Gastroesophageal sphincter (tissue), 4 donors: Measurements from ENCODE around the gene TEDC1. TPM values are rescaled to one million over a fixed set of nuclear protein-coding genes. Genes with fewer than 3 reads are reported as not detected.

Experiments used
- ATAC-seq: fragments of 150-250 bp; one replicate; pipeline ENCODE4 v1.9.1; 2016; ENCODE audit warnings: mild to moderate bottlenecking, moderate library complexity
- H3K27ac ChIP-seq, 4 donors: fragments of 200-600 bp; sonication (generic) in 3 of 4; 1 replicate in 3 of 4; 2 replicates in 1 of 4; pipeline ENCODE4 v1.5.1; 2016 to 2019
- H3K27me3 ChIP-seq: fragments of 200-600 bp; sonication (generic); one replicate; pipeline ENCODE4 v1.5.1; 2019
- H3K36me3 ChIP-seq, 2 donors: fragments of 200-600 bp; sonication (generic); one replicate each; pipeline ENCODE4 v1.5.1; 2019; ENCODE audit warnings: control low read depth in 1 of 2
- H3K4me1 ChIP-seq, 3 donors: fragments of 200-600 bp; sonication (generic); 1 replicate in 2 of 3; 2 replicates in 1 of 3; pipeline ENCODE4 v1.5.1; 2016 to 2019; ENCODE audit warnings: control low read depth in 2 of 3
- H3K4me3 ChIP-seq, 2 donors: fragments of 200-600 bp; sonication (generic); one replicate each; pipeline ENCODE4 v1.5.1; 2019; ENCODE audit warnings: mild to moderate bottlenecking in 1 of 2, moderate library complexity in 1 of 2
- H3K9me3 ChIP-seq, 3 donors: fragments of 200-600 bp; sonication (generic); one replicate each; pipeline ENCODE4 v1.5.1; 2017 to 2019; ENCODE audit warnings: control low read depth in 2 of 3
- CTCF ChIP-seq, 4 experiments: fragments of 200-600 bp in 2 of 4; fragments of 450-650 bp in 2 of 4; sonication (generic) in 1 of 4; IDR thresholded peaks; one replicate each; pipeline ENCODE4 v1.5.1; 2017 to 2019; ENCODE audit warnings: antibody characterized with exemption in 4 of 4, mild to moderate bottlenecking in 2 of 4, moderate library complexity in 2 of 4
- EP300 ChIP-seq: sonication (generic); formaldehyde crosslinking; IDR thresholded peaks from one replicate; pipeline ENCODE4 v1.6.1; 2017; ENCODE audit warnings: antibody characterized with exemption, mild to moderate bottlenecking
- POLR2A ChIP-seq, 2 donors: fragments of 450-650 bp; IDR thresholded peaks; one replicate each; pipeline ENCODE4 v1.6.1; 2017; ENCODE audit warnings: antibody characterized with exemption in 2 of 2, mild to moderate bottlenecking in 2 of 2, moderate library complexity in 1 of 2
- POLR2AphosphoS5 ChIP-seq: sonication (generic); formaldehyde crosslinking; IDR thresholded peaks from one replicate; pipeline ENCODE4 v1.6.1; 2017; ENCODE audit warnings: antibody characterized with exemption
- WGBS, 2 donors: methylation state at CpG; one replicate each; pipeline ENCODE4 v1.1.5; 2018; ENCODE audit warnings: low coverage in 1 of 2; 5-methylcytosine and 5-hydroxymethylcytosine counted together
- total RNA-seq, 4 donors: library from RNA; depleted of rRNA; stranded (reverse); fragments of >200 nt; gene quantifications; one replicate each; pipeline ENCODE4 v1.1.0, GENCODE V29; 2016

Gene TEDC1
- total RNA-seq, 4 donors from 2014 or later: 4.6 to 7.9 (median 5.4) TPM

- ATAC-seq: no peak
- Histone ChIP-seq H3K36me3 (peaks cover 0 to 12% of the 10 kb centered on the region in 2 donors), H3K9me3 (no peaks in the 10 kb centered on the region), H3K27ac (no peak overlapping the region), H3K4me1 (peaks cover 0 to 43% (median 18%) of the 10 kb centered on the region in 3 donors), H3K27me3 (no peaks in the 10 kb centered on the region), H3K4me3 (no peak overlapping the region)
- 80% methylated on average over 1 of the region's 20 CpGs; no CpG with 5 or more reads in 1 of the 2 donors for WGBS, 2 donors
- TF ChIP-seq POLR2AphosphoS5 (no peak), POLR2A (IDR thresholded peaks at IDR 0.05) (no peak), CTCF (IDR thresholded peaks at IDR 0.05) (no peak), EP300 (no peak)
Observed at GRCh38 chr14:105492971-105493871, 2.2 kb downstream of the TEDC1 start.

GRCh38 chr14:105493921-105494605, 3.0 kb downstream of the TEDC1 start:
- no CpG with 5 or more reads among the region's 16 CpGs for WGBS, 2 donors
- H3K27me3 ChIP-seq: no peaks in the 10 kb centered on the region
- H3K27ac ChIP-seq: no peak overlapping the region
- H3K36me3 ChIP-seq: peaks cover 0 to 12% of the 10 kb centered on the region in 2 donors
- H3K9me3 ChIP-seq: no peaks in the 10 kb centered on the region
- H3K4me1 ChIP-seq: peaks cover 0 to 38% (median 9%) of the 10 kb centered on the region in 3 donors
- H3K4me3 ChIP-seq: no peak overlapping the region
- TF ChIP-seq CTCF (IDR thresholded peaks at IDR 0.05) (no peak), POLR2AphosphoS5 (no peak), POLR2A (IDR thresholded peaks at IDR 0.05) (no peak), EP300 (no peak)
- no peak for ATAC-seq

- no peak for TF ChIP-seq POLR2AphosphoS5
- no peak for TF ChIP-seq EP300
- TF ChIP-seq POLR2A (IDR thresholded peaks at IDR 0.05): no peak
- TF ChIP-seq CTCF (IDR thresholded peaks at IDR 0.05): no peak
- H3K4me1 ChIP-seq: peaks cover 0 to 34% (median 4%) of the 10 kb centered on the region in 3 donors
- 90 to 97% methylated on average over 4 to 6 of the region's 6 CpGs for WGBS, 2 donors
- H3K4me3 ChIP-seq: no peak overlapping the region
- H3K27me3 ChIP-seq: no peaks in the 10 kb centered on the region
- ATAC-seq: no peak
- peaks cover 0 to 12% of the 10 kb centered on the region in 2 donors for H3K36me3 ChIP-seq
- no peak overlapping the region for H3K27ac ChIP-seq
- H3K9me3 ChIP-seq: no peaks in the 10 kb centered on the region
Observed at GRCh38 chr14:105494606-105494929, 3.5 kb downstream of the TEDC1 start.

GRCh38 chr14:105495101-105495989, 4.3 kb downstream of the TEDC1 start:
- no peak for TF ChIP-seq POLR2AphosphoS5
- Histone ChIP-seq H3K27me3 (no peaks in the 10 kb centered on the region), H3K36me3 (peaks cover 0 to 12% of the 10 kb centered on the region in 2 donors), H3K4me3 (no peak overlapping the region), H3K4me1 (peaks cover 0 to 27% (median 3%) of the 10 kb centered on the region in 3 donors), H3K9me3 (no peaks in the 10 kb centered on the region), H3K27ac (no peak overlapping the region)
- WGBS, 2 donors: 80% methylated on average over 2 of the region's 18 CpGs; no CpG with 5 or more reads in 1 of the 2 donors
- no peak for ATAC-seq
